Activated CD4-positive, alpha-beta T cell treated with anti-CD3 and anti-CD28 coated beads, Interleukin-2, amount 50 U/mL, for 24 hours (primary cell): ENCODE data around the gene PID1.

Experiments
- DNase-seq, 2 donors: peaks; one replicate each; pipeline ENCODE4 v3.0.0-alpha.2; 2020; ENCODE audit warnings: low read depth in 1 of 2, low spot score in 1 of 2

Gene PID1

GRCh38 chr2:229270551-229271410 lies at the start of gene PID1:
PID1 (minus strand) TSS chr2:229271287; CDS start chr2:229271043, 244 bp downstream.
- no peak for DNase-seq

- DNase-seq = no peak
Observed at GRCh38 chr2:229319558-229319957, 48.5 kb upstream of the PID1 start.

GRCh38 chr2:229314117-229314516 lies 43.0 kb upstream of the PID1 start:
- DNase-seq = no peak

GRCh38 chr2:229313591-229313990 lies 42.5 kb upstream of the PID1 start:
- DNase-seq = no peak

- no peak for DNase-seq
Observed at GRCh38 chr2:229301237-229301636, 30.1 kb upstream of the PID1 start.

- DNase-seq = no peak
Observed at GRCh38 chr2:229300790-229301189, 29.7 kb upstream of the PID1 start.

- DNase-seq = no peak
Observed at GRCh38 chr2:229300371-229300770, 29.3 kb upstream of the PID1 start.

- no peak for DNase-seq
Observed at GRCh38 chr2:229297247-229297646, 26.2 kb upstream of the PID1 start.

GRCh38 chr2:229296536-229296935 lies 25.4 kb upstream of the PID1 start:
- no peak for DNase-seq

GRCh38 chr2:229296016-229296415 lies 24.9 kb upstream of the PID1 start:
- no peak for DNase-seq

- no peak for DNase-seq
Observed at GRCh38 chr2:229287823-229288222, 16.7 kb upstream of the PID1 start.

GRCh38 chr2:229282758-229283546 lies 11.9 kb upstream of the PID1 start:
- DNase-seq = no peak

GRCh38 chr2:229279516-229279915 lies 8.4 kb upstream of the PID1 start:
- no peak for DNase-seq

GRCh38 chr2:229275506-229275905 lies 4.4 kb upstream of the PID1 start:
- DNase-seq = no peak

- no peak for DNase-seq
Observed at GRCh38 chr2:229273723-229274338, 2.7 kb upstream of the PID1 start.

GRCh38 chr2:229273006-229273722 lies 2.1 kb upstream of the PID1 start:
- no peak for DNase-seq

- DNase-seq = no peak
Observed at GRCh38 chr2:229269941-229270340, 1.1 kb downstream of the PID1 start.

GRCh38 chr2:229269146-229269545 lies 1.9 kb downstream of the PID1 start:
- DNase-seq = no peak

GRCh38 chr2:229268626-229269025 lies 2.5 kb downstream of the PID1 start:
- no peak for DNase-seq

GRCh38 chr2:229267080-229267479 lies 4.0 kb downstream of the PID1 start:
- DNase-seq = no peak

- DNase-seq = no peak
Observed at GRCh38 chr2:229265727-229266126, 5.4 kb downstream of the PID1 start.
